Epithelial cell of esophagus (primary cell): ENCODE data around the gene STIMATE.

Experiments used
- DNase-seq: peaks from one replicate; pipeline ENCODE4 v3.0.0; 2010; ENCODE audit warnings: low read depth
- H3K4me3 ChIP-seq: 2 replicates; pipeline ENCODE4 v1.5.1; 2011; ENCODE audit warnings: mild to moderate bottlenecking, low read length, control low read depth
- TF ChIP-seq, protein P1 (sequence below): IDR thresholded peaks from 2 replicates; pipeline ENCODE4 v1.5.1; 2011; ENCODE audit warnings: low read depth, mild to moderate bottlenecking, low read length, control low read depth, inconsistent platforms; ENCODE audit not compliant: insufficient read depth; ENCODE audit errors: missing control alignments

Gene STIMATE

DNA sequence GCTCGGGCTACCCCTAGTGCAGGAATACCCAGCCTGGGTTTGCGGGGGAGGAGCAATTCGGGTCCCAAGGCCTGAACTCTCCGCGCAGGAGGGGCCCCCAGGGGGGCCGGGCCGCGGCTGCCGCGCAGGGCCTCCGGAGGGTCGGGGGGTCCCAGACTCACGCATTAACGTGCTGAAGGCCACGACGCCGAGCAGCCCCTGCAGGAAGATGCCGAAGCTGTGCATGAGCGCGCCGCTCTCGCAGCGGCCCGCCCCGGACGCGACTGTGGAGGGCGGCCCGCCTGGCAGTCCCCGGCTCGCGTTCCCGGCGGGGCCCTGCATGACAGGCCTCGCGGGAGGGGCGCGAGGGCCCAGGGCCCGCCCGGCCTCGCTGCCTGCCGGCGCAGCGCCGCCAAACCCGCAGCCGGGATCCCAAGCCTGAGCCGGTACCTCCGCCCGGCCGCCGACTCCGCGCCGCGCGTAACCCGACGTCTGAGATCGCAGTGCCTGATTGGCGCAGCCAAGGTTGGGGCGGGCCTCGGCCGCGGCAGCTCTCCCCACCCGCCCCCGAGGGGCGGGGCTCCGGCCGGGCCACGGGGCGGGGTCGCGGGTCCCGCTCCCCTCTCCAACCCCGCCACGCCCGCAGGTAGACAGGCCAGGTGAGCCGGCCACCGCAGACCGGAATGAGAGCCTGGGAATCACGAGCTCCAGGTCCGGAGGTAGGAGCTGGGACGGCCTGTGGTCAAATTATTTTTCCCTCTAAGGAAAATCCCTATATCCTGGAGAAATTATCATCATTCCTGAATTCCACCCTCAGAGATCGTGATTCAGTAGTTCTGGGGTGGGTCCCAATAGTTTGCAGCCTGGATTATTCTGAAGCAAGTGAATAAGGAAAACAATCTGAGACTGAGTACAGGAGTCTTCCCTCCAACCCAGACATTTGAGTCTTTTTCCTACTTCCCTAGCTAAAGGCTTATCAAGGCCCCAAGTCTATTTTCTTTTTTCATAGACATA, at the start of gene STIMATE:
TSS of gene STIMATE (minus strand) at position 419 of the 993 bp plus-strand sequence. CDS start at position 321, 98 bp downstream.
- TF ChIP-seq, protein P1, sequence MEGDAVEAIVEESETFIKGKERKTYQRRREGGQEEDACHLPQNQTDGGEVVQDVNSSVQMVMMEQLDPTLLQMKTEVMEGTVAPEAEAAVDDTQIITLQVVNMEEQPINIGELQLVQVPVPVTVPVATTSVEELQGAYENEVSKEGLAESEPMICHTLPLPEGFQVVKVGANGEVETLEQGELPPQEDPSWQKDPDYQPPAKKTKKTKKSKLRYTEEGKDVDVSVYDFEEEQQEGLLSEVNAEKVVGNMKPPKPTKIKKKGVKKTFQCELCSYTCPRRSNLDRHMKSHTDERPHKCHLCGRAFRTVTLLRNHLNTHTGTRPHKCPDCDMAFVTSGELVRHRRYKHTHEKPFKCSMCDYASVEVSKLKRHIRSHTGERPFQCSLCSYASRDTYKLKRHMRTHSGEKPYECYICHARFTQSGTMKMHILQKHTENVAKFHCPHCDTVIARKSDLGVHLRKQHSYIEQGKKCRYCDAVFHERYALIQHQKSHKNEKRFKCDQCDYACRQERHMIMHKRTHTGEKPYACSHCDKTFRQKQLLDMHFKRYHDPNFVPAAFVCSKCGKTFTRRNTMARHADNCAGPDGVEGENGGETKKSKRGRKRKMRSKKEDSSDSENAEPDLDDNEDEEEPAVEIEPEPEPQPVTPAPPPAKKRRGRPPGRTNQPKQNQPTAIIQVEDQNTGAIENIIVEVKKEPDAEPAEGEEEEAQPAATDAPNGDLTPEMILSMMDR = no peak
- peak within 1 kb of the TSS; percentile 73 for H3K4me3 ChIP-seq
- DNase-seq = peak; percentile 90

GRCh38 chr3:52939600-52939999, 42.3 kb upstream of the STIMATE start:
- no peak for DNase-seq
- H3K4me3 ChIP-seq = no peak overlapping the region
- TF ChIP-seq, protein P1 = no peak

DNA sequence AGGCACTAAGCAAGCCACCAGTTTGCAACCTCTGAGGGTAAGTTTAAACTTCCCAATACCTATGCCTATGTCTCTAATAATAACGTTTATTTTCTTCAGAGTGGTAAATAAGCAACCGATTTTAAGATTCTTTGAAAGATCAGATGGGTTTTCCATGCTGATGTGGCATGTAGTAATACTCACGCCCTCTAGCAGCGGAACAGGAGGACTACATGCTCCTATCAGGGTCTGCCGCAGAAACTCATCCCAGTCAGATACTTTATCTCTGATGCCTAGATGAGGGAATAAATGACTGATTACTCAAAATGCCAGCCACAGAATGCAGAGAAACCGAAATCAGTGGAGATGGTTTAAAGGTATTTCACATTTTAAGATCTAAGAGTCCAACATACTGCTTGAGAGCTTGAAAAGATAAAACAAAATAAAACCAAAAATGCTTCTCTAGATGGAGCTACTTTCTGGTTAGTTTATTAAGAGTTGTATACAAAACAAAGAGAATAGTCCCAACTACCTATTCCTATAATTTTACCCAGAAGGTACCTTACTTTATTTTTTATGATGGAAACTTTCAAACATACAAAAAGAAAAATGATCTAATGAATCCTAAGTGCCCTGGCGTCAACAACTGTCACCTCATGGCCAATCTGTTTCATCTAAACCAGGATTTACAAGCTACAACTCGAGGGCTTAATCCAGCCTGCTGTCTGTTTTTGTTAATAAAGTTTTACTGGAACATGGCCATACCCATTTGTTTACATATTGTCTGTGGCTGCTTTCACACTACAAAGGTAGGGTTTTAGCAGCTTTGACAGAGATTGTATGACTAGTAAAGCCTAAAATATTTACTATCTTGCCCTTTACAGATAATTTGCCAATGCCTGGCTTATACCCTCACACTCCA, 37.5 kb upstream of the STIMATE start:
- TF ChIP-seq, protein P1 = peak; percentile 89
- DNase-seq = peak; percentile 68
- no peak overlapping the region for H3K4me3 ChIP-seq

- no peak overlapping the region for H3K4me3 ChIP-seq
- TF ChIP-seq, protein P1 = no peak
- DNase-seq = no peak
These were observed 34.5 kb upstream of the STIMATE start for GRCh38 chr3:52931889-52932288.

GRCh38 chr3:52931328-52931727, 34.0 kb upstream of the STIMATE start:
- TF ChIP-seq, protein P1 = no peak
- no peak overlapping the region for H3K4me3 ChIP-seq

GRCh38 chr3:52930748-52931147, 33.4 kb upstream of the STIMATE start:
- DNase-seq = no peak
- no peak overlapping the region for H3K4me3 ChIP-seq
- TF ChIP-seq, protein P1 = no peak

More at GRCh38 chr3:52931328-52931727, 34.0 kb upstream of the STIMATE start:
- no peak for DNase-seq
